ENCODE results near the gene NAP1L3.

The NAP1L3 gene, protein sequence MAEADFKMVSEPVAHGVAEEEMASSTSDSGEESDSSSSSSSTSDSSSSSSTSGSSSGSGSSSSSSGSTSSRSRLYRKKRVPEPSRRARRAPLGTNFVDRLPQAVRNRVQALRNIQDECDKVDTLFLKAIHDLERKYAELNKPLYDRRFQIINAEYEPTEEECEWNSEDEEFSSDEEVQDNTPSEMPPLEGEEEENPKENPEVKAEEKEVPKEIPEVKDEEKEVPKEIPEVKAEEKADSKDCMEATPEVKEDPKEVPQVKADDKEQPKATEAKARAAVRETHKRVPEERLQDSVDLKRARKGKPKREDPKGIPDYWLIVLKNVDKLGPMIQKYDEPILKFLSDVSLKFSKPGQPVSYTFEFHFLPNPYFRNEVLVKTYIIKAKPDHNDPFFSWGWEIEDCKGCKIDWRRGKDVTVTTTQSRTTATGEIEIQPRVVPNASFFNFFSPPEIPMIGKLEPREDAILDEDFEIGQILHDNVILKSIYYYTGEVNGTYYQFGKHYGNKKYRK
- 10.3 to 14.1 reads per million in 2 donors for total RNA-seq

DNA sequence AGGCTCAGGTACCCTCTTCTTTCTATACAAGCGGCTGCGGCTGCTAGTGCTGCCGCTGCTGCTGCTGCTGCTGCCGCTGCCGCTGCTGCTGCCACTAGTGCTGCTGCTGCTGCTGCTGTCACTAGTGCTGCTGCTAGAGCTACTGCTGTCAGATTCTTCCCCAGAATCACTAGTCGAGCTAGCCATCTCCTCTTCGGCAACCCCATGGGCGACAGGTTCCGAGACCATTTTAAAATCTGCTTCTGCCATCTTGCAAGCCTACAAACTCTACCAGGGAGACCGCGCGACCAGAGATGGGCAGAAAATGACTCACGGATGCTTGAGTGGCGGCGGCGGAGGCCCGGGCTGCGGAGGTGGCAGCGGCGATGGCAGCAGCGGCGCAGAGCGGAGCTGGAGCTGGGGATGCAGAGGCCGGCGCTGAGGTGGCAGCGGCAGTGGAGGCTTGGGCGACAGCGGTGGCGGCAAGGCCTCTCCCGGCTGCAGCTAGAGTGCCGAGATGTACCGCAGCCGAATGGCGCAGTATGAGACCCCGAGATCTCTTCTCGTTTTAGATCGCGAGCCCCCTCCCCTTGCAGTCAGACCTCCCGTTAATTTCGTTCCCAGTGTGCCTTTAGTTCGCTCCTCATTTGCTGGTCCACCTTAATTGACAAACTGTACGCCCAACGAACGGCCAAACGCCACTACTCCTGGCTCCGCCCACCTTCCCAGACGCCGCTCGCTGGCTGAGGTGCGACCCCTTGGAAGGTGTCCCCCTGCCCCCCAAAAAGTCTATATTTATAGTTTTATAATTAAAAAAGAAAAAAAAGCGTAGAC is at the start of gene NAP1L3:
TSS of gene NAP1L3 (minus strand) at position 523 of the 813 bp plus-strand sequence. CDS start at position 249, 274 bp downstream.
- peak; percentile 27 for DNase-seq

DNA sequence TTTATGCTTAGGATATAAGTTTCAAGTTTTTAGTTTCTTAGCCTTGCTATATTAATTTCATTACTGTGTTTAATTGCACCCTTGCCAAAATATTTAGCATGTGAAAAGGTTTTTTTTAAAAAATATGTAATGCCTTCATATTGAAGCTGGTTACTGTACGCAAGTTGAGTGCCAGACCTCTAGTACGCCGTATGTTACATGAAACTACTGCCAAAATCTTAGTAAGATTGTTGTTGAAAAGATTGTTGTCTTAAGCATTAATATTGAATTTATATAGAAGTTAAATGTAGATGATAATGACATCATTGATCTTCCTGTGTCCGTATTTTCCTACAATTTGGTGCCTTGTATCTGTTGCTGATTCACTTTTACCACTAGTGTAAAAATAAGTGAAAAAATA is 37.7 kb upstream of the NAP1L3 start:
- no peak for DNase-seq

DNA sequence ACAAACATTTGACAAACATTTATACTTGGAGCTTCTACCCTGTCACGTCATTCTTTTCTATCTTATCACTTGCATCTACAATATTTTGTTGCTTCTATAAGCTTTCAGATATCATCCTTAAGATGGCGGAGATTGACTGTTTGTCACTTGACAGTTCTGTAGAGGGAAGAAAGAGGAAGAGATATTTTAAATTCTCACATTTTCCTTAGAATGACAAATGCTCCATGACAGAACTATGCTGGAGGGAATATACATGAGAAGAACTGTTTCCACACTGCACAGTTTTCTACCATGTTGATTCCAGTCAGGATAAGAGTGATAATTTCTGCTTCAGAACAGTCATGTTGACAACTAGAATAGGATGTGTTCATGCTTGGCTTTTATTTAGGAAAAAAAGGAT is 30.3 kb upstream of the NAP1L3 start:
- DNase-seq = no peak

DNA sequence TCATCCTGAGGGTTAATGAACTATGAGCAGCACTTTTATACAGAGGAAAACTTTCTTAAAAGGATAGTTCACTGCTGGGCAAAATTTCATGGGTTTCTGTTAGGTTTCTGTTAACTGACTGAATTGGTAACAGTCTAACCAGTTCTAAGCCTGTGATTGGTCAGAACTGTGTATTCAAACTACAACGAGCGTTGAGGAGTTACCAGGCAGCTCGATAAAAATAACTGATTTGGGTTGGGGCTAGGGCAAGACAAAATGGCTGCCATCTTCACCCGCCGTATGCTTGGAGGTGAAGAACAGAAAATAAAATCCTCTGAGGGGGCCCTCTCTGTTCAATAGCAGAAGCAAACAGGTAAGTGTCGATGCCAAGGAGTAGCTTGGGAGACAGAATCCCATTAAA is 22.6 kb upstream of the NAP1L3 start:
- no peak for DNase-seq

DNA sequence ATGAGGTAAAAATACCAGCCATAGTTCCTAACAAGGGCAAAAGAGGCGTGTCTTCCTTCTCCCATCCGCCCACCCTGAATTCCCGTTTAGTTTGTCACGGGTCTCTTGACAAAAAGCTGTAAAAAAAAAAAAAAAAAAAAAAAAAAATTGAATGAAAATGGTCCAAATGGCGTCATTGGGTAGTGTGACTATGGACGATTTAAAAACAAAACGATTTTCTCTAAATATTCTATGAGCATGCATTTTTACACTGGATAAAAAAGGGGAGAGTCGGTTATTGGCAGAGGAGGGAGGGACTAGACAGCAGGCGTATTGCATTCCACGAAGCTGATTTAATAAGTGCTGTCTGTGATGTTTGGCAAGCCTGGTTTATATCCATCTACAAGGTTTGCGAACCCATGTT is 492 bp upstream of the NAP1L3 start, which contains the start of gene FAM133A:
TSS of gene FAM133A (plus strand) at position 338 of the 403 bp plus-strand sequence. CDS start 35,214 bp downstream, outside the sequence.
- DNase-seq = no peak

DNA sequence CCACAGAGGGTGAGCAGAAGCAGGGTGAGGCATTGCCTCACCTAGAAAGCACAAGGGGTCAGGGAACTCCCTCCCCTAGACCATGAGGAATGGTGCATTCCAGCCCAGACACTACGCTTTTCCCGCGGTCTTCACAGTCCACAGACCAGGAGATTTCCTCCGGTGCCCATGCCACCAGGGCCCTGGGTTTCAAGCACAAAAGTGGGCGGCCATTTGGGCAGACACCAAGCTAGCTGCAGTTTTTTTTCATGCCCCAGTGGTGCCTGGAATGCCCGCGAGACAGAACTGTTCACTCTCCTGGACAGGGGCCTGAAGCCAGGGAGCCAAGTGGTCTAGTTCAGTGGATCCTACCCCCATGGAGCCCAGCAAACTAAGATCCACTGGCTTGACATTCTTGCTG is 12.8 kb downstream of the NAP1L3 start:
- DNase-seq = no peak

DNA sequence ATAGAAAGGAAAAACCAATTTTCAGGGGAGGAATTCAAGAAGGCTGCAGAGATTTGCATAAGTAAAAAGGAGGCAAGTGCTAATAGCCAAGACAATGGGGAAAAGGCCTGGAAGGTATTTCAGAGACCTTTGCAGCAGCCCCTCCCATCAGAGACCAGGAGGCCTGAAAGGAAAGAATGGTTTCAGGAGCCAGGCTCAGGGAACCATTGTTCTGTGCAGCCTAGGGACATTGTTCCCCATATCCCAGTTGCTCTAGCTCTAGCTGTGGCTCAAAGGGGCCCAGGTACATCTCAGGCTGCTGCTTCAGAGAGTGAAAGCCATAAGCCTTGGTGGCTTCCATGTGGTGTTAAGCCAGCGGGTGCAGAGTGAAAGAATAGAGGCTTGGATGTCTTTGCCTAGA is 24.0 kb downstream of the NAP1L3 start:
- no peak for DNase-seq

DNA sequence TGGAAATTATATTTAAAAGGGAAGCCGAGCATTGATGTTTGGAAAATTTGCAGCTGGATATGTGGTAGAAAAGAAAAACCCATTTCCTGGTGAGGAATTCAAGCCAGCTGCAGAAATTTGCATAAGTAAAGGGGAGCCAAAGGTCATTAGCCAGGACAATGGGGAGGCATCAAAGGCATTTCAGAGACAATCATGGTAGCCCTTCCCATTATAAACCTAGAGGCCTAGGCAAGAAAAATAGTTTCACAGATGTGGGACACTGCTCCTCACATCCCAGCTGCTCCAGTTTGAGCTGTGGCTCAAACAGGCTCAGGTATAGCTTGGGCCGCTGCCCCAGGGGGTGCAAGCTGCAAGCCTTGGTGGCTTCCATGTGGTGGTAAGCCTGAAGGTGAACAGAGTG is 35.8 kb downstream of the NAP1L3 start:
- DNase-seq = no peak

Measured in activated gamma-delta T cell (primary cell).